Activated naive CD4-positive, alpha-beta T cell treated with anti-CD3 and anti-CD28 coated beads, Interleukin-2, amount 50 U/mL, for 16 hours (primary cell): ENCODE results near the gene SLC23A3.

ENCODE experiments used
- DNase-seq: peaks from one replicate; pipeline ENCODE4 v3.0.0-alpha.2; 2020

SLC23A3 gene

DNA sequence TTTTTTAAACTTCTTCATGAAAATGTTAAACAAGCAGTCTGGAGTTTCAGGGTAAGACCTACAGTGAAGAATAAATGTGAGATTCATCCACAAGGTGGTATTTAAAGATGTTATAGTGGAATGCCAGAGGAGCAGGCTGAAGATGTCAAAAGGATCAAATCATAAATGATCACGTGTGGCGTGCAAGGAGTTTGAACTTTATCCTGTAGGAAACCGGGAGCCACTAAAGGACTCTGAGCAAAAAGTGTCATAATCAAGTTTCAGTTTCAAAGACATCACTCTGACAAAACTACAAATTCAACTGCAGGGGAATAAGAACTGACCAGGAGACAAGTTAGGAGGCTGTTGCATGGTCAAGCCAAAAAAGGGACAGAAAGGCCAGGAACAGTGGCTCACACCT is 29.1 kb downstream of the SLC23A3 start:
- no peak for DNase-seq

DNA sequence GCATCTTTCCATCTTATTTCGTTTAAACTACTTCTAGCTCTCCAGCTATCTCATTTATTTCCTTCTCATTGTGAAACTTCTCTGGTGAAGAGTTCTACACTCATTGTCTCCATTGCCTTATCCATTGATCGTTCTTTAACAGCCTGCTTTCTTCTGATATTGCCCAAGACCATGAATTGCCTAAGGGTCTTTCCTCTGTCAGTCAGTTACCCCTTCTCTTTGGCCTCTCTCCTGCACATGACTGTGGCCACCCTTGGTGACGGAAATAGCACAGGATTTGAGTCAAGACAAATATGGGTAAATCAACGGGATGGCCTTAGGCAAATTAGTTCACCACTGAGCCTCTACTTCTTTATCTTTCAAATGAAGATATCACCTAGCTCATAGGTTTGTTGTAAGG is 35.9 kb downstream of the SLC23A3 start:
- no peak for DNase-seq

DNA sequence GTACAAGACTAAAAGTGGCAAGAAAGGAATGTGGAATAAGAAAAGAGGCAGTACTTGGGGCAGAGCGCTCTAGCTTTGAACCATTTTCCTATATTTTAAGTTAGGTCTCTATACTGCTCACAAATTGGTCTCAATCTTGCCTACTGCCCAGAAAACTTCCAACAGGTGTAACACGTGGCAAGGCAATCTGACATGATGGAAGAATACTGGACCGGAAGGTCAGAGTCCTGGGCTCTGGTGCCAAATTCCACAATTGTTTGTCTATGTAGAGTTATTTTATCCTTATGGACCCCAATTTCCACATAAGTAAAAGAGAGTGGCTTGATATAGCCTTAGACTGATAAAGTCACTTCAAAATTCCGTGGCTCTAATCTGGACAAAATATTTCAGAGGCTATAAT is 38.1 kb downstream of the SLC23A3 start:
- DNase-seq: no peak

DNA sequence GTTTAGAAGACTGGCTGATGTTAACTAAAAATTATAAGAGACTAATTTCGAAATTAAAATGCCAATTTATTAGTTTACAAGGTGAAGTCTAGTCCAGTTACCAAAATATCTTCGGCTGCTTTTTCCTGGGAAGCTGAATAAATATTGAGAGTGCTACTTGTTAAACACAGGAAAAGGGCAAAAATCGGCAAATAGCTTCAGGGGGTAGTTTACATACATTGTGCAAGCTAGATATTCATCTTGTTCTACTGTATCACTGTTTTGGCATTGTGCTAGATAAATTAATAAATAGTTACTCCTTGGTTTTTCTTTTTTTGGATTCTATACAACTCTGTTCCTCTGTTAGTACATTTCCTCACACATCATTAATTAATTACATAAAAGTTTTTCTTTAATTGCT is 38.5 kb downstream of the SLC23A3 start:
- no peak for DNase-seq

DNA sequence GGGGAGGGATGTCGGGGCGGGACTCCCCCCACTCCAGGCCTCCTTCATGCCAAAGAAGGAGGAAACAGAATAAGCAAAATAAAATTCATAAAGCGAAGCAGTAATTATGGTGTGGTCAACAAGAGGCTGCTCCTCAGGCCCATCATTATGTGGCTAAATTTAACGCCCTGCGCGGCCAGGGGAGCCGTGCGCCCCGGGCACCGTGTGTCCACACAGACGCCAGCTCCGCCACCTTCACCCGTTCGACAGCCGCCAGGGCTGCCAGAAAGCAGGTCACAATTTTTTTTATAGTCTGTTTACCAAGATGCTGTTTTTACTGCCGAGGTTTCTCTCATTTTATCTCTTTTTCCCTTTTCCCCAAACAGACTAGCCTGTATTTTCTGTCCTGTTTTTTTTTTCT is 40.2 kb downstream of the SLC23A3 start:
- no peak for DNase-seq

DNA sequence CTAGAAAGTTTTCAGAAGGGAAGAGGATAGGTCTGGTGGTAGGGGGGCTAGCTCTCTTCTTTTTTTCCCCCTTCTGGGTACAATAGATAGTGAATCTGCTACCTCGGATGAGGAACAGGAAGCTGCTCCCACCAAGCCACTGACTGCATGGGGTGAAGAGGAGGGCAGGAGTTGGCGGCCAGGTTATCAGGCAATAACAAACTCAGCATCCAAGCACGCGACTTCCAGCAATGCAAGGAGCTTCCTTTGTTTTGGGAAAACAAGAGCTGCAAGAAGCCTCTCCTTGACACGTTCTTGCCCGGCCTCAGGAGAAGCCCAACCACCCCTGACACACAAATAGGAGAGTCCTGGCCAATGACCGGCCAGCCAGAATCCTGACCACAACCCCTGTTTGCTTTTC is 41.4 kb downstream of the SLC23A3 start:
- DNase-seq: no peak

DNA sequence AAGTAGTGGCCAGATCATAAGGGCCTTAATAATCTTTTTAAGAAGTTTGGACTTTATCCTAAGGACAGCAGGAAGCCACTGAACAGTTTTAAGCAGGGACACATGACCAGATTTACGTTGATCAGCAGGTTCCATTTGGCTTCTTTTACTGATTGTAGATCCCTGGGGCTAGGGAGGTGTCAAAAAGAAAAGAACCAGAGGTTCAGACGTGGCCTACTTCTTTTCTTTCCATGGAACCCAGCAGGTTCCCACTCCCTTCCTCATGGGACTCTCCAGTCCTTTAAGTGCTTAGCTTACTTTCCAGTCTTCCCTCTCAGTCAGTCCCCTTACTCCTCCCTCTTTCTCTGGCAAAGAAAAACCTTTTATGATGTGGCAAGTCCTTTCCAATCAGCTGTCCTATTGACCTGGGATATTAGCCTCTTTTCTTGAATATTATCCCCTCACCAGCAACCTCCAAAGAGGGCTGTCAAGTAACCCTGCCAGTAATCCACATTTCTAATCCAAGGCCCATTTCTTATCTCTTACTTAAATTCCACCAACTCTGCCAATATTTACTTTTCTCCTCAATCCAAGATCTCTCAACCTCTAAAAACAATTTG is 42.7 kb downstream of the SLC23A3 start:
- DNase-seq: no peak

DNA sequence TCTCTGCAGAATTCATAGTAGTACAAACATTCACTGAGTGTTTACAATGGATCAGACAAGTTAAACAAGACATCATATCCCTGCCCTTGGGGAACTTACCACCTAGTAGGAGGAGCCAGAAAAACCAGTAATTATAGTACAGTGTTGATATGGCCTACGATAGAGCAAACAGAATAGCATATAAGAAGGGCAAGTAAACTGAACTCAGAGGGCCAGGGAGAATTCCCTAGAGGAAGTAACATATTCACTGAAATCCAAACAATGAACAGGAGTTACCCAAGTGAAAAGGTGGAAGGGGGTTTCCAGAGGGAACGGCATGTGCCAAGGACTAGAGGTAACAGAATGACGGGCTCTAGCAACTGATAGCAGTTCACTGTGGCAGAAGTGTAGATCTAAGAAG is 43.3 kb downstream of the SLC23A3 start:
- no peak for DNase-seq

DNA sequence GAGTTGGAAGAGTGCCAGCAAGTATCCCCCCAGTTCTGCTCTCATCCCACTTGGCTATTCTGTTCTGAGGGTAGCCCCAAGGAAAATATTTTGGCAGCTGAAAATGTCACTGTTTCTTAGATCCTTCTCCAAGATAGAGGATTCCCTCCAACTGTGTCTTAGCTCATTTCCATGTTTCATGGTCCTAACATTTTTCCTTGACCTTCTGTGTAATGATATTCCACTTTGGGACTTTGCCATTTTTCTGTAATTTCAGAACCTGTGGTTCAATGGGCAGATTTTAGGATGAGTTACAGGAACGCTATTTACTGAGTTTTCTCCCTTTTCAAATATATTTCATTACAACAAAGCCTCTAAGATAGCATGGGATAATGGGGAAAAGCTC is 44.0 kb downstream of the SLC23A3 start:
- no peak for DNase-seq

DNA sequence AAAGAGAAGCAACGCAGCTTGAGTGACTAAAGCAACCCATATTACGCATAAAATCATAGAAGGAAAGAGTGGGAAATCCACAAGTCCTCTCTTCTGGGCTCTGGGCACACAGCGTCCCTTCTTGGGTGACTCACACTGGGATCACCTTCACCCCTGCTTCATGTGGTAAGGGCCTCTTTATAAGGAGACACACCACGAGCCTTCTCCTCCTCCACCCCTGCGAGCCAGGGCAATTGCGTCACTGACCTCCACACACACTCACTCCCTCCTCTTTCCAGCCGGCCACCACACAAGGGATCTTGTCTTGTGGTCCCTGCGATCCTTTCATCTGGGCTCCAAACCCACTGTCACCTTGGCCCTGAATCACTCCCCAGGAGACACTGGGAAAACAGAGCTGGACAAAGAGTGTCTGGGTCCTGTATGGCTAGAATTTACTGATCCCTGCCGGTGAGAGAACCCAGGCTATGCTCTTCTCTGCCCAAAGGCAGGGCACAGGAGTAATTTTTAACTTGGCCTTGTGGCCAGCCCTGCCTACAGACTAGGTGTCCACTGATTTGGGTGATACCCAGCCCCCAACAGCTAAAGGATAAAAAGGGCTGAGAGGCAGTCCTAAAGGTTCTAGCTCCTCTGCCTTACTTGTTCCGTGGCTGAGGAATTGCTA is 44.5 kb downstream of the SLC23A3 start:
- no peak for DNase-seq

DNA sequence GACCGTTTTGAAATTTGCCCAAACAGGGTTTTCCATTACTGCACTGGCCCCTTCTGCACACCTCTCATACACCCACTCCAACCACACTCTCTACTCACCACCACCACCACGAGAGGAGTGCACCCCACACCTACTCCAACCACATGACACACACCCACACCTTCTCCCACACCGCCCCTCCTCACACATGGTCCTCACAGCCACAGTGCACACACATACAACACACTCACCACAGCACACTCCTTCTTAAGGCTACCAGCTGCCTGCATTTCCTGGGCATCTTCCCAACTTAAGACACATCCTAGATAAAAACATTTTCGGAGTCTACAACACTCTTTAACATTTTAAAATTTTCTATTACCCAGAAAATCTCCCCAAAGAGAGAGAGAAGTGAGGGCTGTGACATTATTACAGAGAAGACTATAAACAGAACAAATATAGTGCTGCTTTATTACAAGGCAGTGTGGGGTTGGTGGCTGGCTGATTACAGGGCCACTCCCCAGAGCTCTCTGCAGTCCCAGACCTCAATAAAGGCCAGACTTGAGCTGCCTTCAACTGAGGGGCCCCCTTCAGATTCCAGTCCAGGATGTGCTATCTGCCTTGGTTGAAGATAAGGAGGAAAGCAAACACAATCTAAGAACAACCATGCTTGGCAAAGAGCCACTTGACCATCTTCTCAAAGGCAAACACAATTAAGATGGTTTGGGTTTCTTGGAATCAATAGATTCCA is 45.3 kb downstream of the SLC23A3 start:
- DNase-seq: no peak

DNA sequence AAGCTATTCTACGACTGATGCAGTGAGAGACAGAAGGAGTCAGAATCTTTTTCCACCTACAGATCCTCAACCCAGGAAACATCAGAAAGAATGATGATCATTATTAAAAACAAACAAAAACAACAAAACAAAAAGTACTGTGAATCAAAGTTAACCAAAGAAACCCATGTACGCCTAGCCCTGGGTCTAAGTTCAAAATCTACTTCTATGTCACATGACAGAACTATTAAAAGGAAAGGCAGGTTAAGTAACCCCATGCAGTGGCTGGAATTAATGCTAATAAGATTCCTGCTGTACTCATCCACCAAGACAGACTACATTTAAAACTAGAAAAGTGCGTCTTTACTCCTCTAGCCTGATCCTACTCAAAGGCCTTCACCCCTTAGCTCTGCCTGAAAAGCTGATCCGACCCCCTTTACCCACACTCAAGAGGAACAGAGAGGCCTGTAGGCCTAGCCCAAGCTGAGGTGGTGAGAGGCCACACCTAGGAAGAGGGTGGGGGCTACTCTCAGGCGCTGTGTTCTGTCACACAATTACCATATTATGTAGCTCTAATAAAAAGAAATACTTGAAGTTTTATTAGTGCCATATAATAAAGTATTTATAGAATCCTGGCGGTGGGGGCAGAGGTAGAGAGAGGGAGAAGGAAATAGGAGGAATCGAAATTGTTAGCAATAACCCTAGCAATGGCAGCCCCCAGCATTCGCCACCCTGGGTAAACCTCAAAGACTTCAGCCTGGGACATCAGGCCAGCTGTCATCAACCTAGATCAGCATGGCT is 46.3 kb downstream of the SLC23A3 start:
- no peak for DNase-seq

DNA sequence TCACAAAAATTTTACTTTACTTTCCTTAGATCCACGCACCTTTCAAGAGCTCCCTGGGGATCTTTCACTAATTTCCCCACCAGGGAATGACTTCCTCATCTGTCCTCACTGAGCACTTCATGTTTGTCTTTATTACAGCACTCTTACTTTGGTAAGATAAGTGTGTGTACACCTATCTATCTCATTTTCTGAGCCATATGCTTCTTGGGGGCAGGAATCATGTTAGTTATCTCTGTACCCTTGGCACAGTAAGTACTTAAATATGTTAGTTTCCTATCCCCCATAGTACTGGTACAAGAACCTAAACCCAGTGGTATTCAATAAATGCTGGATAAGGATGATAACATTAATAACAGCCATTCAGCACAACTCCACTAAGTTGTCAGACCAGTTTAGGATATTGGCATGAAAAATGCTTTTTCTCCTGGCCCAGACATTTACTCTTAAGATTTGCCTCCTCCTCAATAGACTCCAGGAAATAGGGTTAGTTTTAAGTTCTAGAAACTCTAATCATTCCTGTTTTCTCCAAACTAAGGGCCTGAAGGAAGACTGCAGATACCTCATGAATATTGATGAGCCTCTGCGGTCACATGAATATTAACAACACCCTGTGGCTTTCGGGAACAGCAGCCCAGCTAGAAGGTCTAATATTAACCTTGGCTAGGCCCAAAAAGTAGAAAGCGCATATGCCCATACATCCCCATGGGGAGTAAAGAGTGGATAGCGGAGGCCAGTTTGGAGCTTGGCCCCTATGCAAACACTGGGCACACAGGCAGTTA is 47.4 kb downstream of the SLC23A3 start:
- DNase-seq: no peak

DNA sequence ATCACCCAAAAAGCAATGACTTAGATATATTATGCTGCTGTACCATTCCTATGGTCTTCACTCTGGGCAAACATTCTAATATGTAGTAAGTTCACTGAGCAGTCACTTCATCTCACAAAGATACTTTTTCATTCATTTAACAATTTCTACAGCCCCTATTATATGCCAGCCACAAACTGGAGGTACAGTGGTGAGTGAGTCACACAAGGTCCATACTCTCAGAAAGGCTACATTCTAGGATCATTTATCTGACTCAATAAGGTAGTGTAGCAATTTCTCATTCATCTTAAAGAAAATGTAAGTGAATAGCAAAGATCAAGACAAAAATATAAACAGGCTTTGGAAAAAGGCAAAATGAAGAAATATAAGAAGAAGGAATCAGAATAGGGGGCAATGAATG is 49.7 kb downstream of the SLC23A3 start:
- DNase-seq: no peak

DNA sequence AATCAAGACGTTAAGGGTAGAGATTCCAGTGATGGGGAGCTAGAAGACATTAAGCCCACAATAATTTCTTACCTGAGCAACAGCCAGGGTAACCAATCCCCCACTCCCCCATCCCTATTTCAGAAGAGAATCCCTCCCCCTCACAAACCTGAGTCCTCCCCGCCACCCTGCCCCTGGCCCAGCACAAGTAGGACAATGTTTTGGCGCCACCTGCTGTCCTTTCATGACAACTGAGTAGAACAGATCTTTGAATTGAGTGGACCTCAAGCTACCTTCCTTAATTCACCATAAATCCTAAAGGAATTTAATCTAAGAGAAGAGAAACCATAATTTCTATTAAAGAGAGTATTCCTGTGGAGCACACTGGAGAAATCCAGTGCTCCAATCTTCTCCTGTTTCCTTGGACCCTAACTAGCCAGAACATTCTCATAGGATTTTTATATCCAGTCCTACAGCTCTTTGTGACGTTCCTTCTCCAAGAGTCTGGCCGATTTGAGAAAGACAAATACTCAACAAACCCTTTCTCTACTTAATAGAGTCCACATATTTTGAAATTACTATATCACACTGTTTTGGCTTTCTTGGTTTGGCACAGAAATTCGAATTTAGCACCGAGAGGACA is 50.3 kb downstream of the SLC23A3 start:
- peak; percentile 61 for DNase-seq

DNA sequence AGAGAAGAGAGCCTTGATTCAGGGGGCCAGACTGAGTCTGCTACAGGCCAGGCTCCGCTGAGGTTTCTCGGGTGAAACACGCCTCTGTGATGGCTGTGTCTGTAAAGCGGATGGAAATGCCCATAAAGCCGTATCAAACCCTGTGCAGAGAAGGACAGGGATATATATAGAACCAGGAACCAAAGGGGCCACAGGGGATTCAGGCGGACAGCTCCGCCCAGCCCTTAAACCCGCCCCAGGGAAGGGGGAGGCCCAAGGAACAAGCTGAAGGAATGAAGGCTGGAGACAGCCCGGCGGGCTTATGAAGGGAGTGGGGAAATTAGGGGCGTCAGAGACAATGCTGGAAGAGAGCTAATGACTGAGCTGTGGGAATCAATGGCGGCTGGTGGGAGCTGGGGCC is 51.3 kb downstream of the SLC23A3 start:
- DNase-seq: no peak

DNA sequence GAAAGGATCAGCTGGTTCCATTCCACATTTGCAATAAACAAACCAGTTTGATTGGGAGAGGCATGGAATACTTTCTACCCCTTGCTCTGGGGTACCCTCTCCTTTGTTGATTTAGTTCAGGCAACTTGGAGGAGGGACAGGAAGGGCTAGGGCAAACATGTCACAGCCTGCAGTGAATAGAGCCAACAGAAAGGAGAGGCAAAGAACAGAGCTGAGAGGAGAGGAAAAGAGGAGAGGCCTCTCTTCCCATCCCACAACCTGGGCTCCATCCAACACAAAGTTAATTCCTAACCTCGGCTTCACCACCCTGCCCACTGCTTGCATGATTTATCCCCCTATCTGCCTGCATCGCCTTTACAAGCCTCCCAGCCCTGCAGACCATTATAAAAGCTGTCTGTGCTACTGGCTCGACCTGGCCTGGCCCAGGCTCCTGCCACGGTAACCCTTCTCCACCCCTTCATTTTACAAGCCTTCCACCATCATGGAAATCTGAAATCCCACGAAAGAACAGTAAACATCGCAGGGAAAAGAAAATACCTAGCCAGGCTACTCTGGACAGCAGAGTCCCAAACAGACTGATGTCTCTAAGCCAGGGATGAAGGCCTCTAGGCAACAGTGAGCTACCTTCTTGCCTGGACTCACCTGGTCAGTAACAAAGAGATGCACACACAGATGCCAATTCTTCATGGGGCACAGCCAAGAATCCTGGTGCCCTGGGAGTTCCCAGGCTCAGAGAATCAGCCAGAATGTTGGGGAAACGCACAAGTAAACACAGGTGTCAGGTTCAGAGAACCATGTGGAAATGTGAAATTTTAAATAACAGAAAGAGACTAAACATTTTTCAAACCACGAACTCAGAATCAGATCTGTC is 52.8 kb downstream of the SLC23A3 start:
- no peak for DNase-seq

DNA sequence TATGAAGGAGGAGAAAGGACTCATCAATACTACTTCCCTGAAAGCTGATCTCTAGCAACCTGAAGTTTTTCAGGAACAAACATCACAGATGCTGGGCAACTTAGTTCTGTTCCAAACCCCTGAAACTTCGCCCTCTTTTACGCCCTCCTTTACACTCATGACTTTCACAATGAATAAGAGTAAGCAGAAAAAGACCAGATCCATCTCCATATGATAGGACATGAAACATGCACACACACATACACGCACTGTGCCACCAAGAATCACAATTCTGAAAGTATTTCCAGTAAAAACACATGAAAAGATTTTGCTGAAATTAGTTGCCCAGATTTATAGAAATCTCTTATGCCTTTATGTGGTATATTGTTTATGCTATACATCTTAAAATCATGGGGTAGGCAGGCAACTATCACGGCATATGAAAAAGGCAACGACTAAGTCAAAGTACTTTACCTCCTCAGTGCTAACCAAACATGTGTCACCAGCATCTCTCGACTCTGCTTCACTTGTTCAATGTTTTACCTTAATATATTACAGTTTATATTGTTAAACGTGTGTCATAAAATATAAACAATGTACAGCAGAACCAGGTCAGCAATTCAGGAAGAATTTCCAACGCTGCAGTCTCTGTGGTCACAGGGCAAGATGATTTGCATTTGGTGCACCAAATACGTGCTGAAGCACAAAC is 57.0 kb downstream of the SLC23A3 start:
- DNase-seq: no peak

DNA sequence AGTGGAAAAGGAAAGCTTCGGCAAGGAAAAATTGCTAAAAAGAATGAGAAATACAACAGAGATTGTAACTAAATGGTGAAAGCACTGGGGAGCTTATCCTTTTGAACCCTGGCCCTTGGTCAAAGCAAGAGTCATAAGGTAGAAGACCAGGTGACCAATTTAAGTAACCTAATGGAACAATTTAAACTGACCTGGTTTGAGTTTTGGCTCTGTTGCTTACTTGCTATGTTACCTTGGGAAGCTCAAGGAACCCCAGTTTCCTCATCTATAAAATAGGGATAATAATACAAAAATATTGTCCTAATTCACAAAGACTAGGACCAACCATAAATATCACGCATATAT is 57.8 kb downstream of the SLC23A3 start:
- no peak for DNase-seq
